Activated CD8-positive, alpha-beta T cell treated with anti-CD3 and anti-CD28 coated beads for 36 hours (primary cell): Measurements from ENCODE around the gene EZR. TPM values are rescaled to one million over a fixed set of nuclear protein-coding genes. Genes with fewer than 3 reads are reported as not detected.

Experiments
- ATAC-seq: fragments of 200-7000 bp; cut with Tn5 transposase; one replicate; pipeline ENCODE4 v1.10.0; 2021; ENCODE audit warnings: mild to moderate bottlenecking, moderate library complexity
- CTCF ChIA-PET: fragments of 350-600 bp; sonication (Branson Sonifier 250); formaldehyde crosslinking; loops from one replicate; lab custom pipeline; 2021; ENCODE audit warnings: antibody characterized with exemption; lab: Charles Lee
- POLR2A ChIA-PET: fragments of 350-600 bp; sonication (Branson Sonifier 250); formaldehyde crosslinking; loops from one replicate; lab custom pipeline; 2021; ENCODE audit warnings: antibody characterized with exemption; lab: Charles Lee
- DNase-seq: peaks from one replicate; pipeline ENCODE4 v3.0.0-alpha.2; 2020
- H3K27ac Mint-ChIP-seq: one replicate; pipeline ENCODE4 v1.8.0; 2021; ENCODE audit warnings: mild to moderate bottlenecking, mixed read lengths
- H3K27me3 Mint-ChIP-seq: one replicate; pipeline ENCODE4 v1.8.0; 2021; ENCODE audit warnings: mixed read lengths
- H3K36me3 Mint-ChIP-seq: one replicate; pipeline ENCODE4 v1.8.0; 2021; ENCODE audit warnings: low read depth, mixed read lengths
- H3K4me1 Mint-ChIP-seq: one replicate; pipeline ENCODE4 v1.8.0; 2021; ENCODE audit warnings: low read depth, mixed read lengths
- H3K4me3 Mint-ChIP-seq: one replicate; pipeline ENCODE4 v1.8.0; 2021; ENCODE audit warnings: mild to moderate bottlenecking, moderate library complexity, mixed read lengths
- H3K9me3 Mint-ChIP-seq: one replicate; pipeline ENCODE4 v1.8.0; 2021; ENCODE audit warnings: mixed read lengths
- intact Hi-C: fragments of 100-400 bp; cut with micrococcal nuclease; formaldehyde crosslinking; loops from one replicate; pipeline ENCODE4 v1.10.0; 2022
- total RNA-seq, 2 experiments: library from RNA; stranded (reverse); gene quantifications; one replicate each; pipeline ENCODE4 v1.2.3, GENCODE V29; 2021
- TF ChIP-seq, protein P1 (sequence below): fragments of 200-600 bp; IDR thresholded peaks from one replicate; pipeline ENCODE4 v1.8.0; 2022; ENCODE audit warnings: antibody characterized with exemption, mild to moderate bottlenecking

Gene EZR
- total RNA-seq, 2 experiments from 2014 or later = 199 to 206 TPM

GRCh38 chr6:158762787-158763433 lies 56.3 kb downstream of the EZR start:
- intact Hi-C loops = no loop called here

GRCh38 chr6:158761746-158762145 lies 57.4 kb downstream of the EZR start:
- ATAC-seq = no peak

More at GRCh38 chr6:158762787-158763433, 56.3 kb downstream of the EZR start:
- CTCF ChIA-PET = interaction anchor here (0.9 to 1.9 kb wide), 6 partner anchors 9 to 542 kb away, joined by 3 to 5 read pairs (median 4); no protein-coding TSS in a partner anchor
- POLR2A ChIA-PET = interaction anchor here (0.8 to 3.2 kb wide), 7 partner anchors 9 to 61 kb away, joined by 3 to 14 read pairs (median 6); no protein-coding TSS in a partner anchor
- Mint-ChIP-seq H3K4me3 (no peak overlapping the region), H3K27ac (peak overlapping the region; percentile 38), H3K9me3 (no peaks in the 10 kb centered on the region), H3K27me3 (no peaks in the 10 kb centered on the region), H3K36me3 (peaks cover 62% of the 10 kb centered on the region), H3K4me1 (peaks cover 3% of the 10 kb centered on the region)
- ATAC-seq = no peak
- TF ChIP-seq, protein P1, sequence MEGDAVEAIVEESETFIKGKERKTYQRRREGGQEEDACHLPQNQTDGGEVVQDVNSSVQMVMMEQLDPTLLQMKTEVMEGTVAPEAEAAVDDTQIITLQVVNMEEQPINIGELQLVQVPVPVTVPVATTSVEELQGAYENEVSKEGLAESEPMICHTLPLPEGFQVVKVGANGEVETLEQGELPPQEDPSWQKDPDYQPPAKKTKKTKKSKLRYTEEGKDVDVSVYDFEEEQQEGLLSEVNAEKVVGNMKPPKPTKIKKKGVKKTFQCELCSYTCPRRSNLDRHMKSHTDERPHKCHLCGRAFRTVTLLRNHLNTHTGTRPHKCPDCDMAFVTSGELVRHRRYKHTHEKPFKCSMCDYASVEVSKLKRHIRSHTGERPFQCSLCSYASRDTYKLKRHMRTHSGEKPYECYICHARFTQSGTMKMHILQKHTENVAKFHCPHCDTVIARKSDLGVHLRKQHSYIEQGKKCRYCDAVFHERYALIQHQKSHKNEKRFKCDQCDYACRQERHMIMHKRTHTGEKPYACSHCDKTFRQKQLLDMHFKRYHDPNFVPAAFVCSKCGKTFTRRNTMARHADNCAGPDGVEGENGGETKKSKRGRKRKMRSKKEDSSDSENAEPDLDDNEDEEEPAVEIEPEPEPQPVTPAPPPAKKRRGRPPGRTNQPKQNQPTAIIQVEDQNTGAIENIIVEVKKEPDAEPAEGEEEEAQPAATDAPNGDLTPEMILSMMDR = no peak
- DNase-seq = no peak

GRCh38 chr6:158760618-158761250 lies 58.4 kb downstream of the EZR start:
- intact Hi-C loops = no loop called here
- H3K36me3 Mint-ChIP-seq = peaks cover 56% of the 10 kb centered on the region
- ChIA-PET CTCF (interaction anchor here (1.0 kb wide), 1 partner anchor 14 kb away, joined by 3 read pairs; no protein-coding TSS in a partner anchor), POLR2A (interaction anchor here (1.1 kb wide), 1 partner anchor 14 kb away, joined by 3 read pairs; no protein-coding TSS in a partner anchor)
- TF ChIP-seq, protein P1 = no peak
- DNase-seq (no peak), ATAC-seq (no peak)
- no peaks in the 10 kb centered on the region for H3K27me3 Mint-ChIP-seq
- H3K9me3 Mint-ChIP-seq = no peaks in the 10 kb centered on the region
- no peak overlapping the region for H3K27ac Mint-ChIP-seq
- H3K4me3 Mint-ChIP-seq = no peak overlapping the region
- peaks cover 3% of the 10 kb centered on the region for H3K4me1 Mint-ChIP-seq

More at GRCh38 chr6:158761746-158762145, 57.4 kb downstream of the EZR start:
- peak overlapping the region; percentile 48 for H3K27ac Mint-ChIP-seq
- DNase-seq = no peak
- ChIA-PET CTCF (interaction anchor here (1.5 to 1.9 kb wide), 2 partner anchors 46 to 209 kb away, joined by 4 to 5 read pairs; no protein-coding TSS in a partner anchor), POLR2A (no interaction called here)
- no peaks in the 10 kb centered on the region for H3K27me3 Mint-ChIP-seq
- H3K36me3 Mint-ChIP-seq = peaks cover 61% of the 10 kb centered on the region
- no peaks in the 10 kb centered on the region for H3K9me3 Mint-ChIP-seq
- TF ChIP-seq, protein P1 = no peak
- H3K4me3 Mint-ChIP-seq = no peak overlapping the region
- H3K4me1 Mint-ChIP-seq = peaks cover 3% of the 10 kb centered on the region
- intact Hi-C loops = no loop called here

GRCh38 chr6:158759966-158760617 lies 59.1 kb downstream of the EZR start:
- POLR2A ChIA-PET = interaction anchor here (0.9 to 1.1 kb wide), 2 partner anchors 12 to 14 kb away, joined by 3 to 4 read pairs; no protein-coding TSS in a partner anchor
- intact Hi-C loops = no loop called here
- no peak overlapping the region for H3K4me3 Mint-ChIP-seq
- H3K36me3 Mint-ChIP-seq = peaks cover 50% of the 10 kb centered on the region
- H3K27me3 Mint-ChIP-seq = no peaks in the 10 kb centered on the region
- TF ChIP-seq, protein P1 = no peak
- CTCF ChIA-PET = interaction anchor here (1.0 kb wide), 1 partner anchor 14 kb away, joined by 3 read pairs; no protein-coding TSS in a partner anchor
- DNase-seq = no peak
- H3K9me3 Mint-ChIP-seq = no peaks in the 10 kb centered on the region
- peak overlapping the region; percentile 15 for H3K27ac Mint-ChIP-seq
- H3K4me1 Mint-ChIP-seq = peaks cover 3% of the 10 kb centered on the region
- ATAC-seq = no peak
